NCI-H187 (cell line): ENCODE results near the gene GRID1.
"Not testable (repeated sequence)": the region's sequence is repeated elsewhere in the genome, so short reads cannot be mapped to it uniquely, and the experiment has no call there.

ENCODE experiments used
- DNase-seq, 2 experiments: peaks; one replicate each; lab custom pipeline; 2025; lab: John Stamatoyannopoulos, UW

Gene GRID1

DNA sequence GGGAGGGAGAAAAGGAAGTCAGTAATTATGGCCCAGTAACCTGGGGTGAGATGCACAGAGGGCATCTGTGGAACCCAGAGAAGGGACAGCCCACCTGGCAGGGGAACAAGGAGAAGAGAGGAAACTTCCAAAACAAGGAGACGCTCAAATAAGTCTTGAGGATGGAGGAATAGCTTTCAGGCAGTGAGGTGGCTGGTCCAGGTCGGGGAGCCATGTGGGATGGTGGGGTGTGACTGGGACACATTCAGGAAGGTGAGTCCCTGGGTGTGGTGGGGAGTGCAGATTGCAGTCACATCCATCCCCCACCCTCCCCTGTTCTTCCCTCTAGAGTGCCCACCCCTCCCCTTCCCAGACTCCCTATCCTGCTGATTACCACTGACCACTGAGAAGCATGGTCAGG is 175.4 kb downstream of the GRID1 start:
- DNase-seq, result no peak

DNA sequence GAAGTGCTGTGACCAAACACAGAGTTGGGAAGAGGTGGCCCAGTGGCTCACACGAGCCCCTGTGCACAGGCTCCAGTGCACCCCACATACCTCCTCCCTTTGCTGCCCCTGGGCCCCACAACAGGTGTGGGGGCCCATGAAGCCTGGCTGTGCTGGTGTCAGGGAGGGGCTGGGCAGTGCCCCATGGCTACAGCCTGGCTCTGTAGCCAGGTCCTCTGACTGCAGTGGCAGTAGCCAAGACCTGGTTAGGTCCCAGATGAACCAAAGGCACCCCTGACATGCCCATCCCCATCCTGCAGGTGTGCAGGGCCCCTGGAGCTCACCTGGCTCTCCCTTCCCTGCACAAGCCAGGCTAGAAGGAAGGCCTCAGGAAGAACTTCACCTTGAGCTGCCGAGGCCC is 176.3 kb downstream of the GRID1 start:
- no peak for DNase-seq

DNA sequence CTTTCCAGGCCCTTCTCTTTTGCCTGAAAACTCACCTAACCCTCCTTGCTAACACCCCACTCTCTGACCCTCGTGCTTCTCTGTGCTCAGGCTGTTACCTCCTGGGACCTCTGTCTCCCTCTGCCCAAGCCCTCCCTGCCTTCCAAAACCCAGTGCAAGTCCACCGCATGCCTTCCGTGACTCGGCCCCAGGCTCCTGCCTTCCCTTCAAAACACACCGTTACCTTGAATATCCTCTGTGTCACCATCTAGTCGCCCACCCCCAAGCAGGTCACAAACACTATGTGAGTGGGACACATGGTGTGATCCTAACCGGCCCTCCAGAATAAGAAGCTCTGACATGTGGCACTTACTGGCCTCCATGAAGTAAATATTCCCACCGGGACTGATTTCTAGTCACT is 176.7 kb downstream of the GRID1 start:
- DNase-seq, result no peak

DNA sequence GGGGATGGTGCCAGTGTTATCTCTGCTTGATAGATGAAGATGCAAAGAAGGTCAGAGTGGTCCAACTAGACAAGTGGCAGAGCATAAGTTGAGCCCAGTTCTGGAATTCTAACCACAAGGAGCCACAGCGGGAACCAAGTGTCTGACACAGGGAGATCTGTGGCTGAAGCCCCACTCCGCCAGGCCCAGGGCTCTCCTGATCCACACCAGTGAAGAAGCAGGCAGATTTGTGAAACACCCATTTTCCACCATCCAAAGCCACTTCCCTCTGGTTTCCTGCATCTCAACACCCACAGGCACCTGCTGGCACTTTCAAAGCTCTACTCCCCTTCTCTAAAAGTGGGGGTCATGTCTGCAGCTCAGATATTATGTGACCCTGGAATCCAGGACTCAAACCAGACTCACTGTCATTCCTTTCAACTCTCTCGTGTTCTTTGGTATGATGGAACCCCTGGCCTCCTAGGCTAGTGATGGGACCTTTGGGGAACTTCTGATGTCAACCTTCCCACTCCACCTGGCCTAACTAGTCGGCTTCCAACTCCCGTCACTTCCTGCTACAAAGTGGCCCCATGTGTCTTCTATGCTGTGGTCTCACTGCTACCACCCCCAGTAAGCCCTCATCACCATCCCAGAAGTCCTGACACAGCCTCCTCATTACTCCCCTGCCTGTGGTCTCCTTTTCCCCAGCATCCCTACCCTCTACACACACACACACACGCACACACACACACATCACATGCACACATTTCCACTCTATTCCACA is 177.6 kb downstream of the GRID1 start:
- DNase-seq, result no peak

DNA sequence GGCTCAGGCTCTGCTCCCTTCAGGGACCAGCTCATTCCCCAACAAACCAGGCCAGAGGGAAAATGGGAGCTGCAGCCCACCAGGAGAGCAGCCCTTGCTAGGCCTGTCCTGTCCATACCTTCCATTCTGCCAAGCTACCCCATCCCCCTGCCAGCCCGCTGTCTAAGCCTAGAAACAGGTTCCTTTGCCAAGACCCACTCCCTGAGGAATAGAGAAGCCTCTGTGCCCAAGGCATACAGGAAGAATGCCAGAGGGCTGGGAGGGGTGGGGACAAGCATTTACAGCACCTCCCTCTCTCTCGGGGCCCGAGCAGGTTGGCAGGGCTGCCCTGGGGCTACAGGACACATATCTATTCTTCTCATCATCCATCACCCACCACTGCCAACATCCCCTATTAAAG is 178.3 kb downstream of the GRID1 start:
- no peak for DNase-seq

DNA sequence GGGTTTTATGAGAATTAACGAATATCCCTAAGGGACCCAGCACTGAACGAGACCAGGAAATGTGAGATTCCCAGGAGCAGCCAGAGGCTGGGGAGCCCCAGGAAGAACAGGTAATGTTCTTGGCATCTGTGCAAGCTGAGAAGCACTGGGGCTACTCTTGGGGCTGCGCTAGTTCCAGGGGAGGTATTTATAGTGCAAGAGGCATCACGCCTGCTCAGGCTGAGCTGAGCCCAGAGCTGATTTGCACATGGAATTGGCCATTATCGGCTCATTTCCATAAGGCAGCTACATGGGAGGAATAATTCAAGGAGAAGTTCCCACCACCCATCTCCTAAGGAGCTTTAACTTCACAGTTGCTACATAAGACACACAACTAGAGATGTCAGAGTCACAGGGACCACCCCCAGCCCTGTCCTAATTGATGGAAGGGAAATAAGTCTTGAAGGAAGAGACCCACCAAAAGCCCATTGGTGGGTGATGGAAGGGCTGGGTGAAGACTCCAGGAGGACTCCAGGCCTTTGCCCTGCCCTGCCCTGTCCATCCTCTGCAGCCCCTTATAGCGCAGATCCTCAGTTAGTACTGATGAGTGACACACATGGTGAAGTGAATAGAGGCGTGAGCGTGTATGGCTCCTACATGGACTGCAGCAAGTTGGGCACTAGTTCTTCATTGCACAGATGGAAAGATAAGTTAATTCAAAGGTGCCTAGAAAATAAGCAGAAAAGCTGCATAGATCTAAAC is 178.9 kb downstream of the GRID1 start:
- DNase-seq, result no peak

DNA sequence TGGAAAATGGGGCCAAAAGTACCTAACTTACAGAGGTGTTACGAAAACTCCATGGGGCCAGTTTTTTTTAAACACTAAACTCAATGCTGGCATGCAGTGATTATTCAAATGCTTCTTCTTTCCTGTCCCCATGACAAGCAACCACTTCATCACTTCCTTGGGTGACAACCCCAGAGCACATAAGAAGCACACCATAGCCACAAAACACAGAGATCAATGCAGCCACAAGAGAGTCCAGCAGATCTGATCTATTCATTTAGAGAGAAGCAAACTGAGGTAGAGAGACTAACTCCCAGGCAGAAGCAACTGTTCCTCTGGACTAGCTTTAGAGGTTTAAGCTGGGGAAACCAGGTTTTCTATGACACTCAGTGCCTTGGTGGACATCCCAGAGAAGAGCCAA is 180.0 kb downstream of the GRID1 start:
- DNase-seq, result no peak

DNA sequence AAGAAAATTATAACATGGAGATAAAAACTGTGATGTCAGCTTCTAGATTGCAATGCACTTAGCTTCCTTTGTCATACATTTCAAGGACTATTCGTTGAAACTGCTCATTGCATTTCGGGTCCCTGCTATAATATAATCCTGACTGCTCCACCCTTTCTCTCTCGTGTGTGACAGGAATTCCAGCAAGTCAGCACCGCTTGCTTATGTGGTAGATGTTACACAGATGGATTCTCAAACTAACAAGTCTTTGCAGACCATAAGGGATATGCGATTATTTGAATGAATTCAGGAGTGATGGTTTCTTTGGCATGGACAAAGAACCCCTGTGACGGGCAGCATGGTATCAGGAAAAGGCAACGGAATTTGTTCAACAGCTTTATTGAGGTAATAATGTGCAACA is 184.0 kb downstream of the GRID1 start:
- no peak for DNase-seq

DNA sequence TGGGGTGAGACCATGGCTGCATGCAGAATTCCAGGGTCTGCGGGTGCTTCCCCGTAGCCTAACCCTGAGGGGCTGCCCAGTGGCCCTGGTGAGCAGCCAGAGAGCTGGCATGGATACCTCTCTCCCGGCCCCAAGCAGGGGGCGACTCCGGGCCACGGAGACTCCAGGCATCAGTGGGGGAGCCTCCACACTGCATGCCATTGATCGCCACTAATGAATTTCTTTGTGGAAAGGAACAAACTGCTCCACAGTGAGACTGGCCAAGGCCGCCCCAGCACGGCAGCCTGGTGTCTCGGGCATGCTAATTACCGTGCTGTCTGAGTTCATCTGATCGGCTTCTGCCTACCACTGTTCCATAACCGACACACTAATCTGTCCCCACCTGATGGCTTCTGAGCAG is 184.4 kb downstream of the GRID1 start:
- DNase-seq, result no peak

DNA sequence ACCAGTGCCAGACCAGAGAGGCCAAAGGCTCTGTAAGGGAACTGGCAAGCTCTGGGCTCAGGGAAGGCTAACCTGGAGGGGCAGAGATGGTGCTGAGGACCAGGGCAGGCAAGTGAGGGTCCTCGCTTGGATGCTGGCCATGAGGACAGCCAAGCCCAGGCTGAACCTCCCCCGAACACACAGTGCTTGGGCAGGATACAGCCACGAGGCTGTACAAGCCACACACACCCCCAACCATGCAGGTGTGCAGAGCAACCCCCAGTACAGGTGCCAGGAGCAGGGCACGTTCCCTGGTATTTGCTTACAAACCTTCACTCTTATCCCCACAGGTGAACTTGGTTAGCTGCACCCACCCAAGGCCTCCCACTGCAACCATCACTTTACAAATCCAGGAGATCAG is 185.7 kb downstream of the GRID1 start:
- DNase-seq, result no peak

DNA sequence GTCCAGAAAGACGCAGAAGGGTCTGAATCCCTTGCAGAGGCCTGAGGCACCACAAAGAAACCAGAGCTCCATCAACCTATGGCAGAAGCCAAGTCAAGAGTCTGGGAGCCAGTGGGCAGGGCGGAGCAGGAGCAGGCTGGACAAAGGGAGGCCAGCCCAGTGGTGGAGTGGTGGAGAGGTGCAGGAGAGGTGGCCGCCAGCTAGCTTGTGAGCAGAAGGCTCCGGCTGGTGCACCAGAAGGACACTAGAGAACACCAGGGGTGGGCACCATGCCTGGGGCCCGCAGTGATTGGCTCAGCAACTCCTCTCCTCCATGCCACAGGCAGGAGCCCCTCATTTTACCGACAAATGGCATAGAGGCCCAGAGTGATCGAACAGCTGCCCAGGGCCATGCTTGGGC is 186.6 kb downstream of the GRID1 start:
- no peak for DNase-seq

DNA sequence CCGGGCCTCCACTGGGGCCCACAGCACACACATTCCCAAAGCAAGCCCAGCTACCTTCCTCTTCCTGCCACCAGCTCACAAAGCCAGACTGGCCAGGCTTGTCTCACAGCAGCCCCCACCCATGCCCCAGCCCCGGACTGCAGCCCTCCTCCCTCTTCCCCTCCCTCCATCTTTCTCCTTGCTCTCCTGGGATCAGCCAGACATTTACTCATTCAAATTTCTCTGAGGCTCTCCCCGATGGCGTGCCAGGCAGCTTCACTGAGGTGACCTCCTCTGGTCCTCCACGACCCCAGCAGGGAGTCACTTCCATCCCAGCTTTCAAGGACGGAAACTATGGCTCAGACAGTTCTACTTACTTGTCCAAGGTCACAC is 187.5 kb downstream of the GRID1 start:
- no peak for DNase-seq

DNA sequence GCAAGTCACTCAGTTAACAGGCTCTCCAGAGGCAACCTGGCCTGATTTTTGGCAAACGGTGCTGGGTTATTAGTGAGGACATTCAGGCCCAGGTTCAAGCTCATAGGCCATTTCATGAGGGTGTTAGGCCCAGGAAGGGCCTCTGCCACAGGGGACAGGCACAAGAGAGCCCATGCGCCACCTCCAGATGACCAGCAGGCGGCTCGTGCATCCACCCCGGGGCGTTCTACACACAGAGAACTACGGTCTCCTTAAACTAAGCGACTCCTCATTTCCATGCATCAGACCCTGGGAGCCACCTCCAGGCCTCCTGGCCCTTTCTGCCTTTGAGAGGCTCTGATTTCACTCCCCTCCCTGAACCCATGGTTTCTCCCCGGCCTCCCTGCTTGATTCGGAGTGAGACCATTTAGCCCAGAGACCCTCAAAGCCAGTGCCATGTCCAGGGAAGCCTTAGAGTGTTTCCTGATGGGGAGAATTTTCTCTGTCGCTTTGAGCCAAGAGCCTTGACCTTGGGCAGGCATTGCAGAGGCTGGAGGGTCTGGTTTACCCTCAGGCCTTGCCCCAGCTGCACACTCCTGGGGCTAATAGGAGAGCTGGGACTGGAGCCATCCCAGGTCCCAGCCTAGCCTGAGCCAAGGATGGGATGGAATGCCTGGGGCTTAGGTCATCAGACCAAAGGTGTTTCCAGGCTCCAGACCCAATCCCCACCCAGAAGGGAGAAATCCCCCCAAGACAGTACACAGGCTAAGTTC is 188.0 kb downstream of the GRID1 start:
- no peak for DNase-seq

DNA sequence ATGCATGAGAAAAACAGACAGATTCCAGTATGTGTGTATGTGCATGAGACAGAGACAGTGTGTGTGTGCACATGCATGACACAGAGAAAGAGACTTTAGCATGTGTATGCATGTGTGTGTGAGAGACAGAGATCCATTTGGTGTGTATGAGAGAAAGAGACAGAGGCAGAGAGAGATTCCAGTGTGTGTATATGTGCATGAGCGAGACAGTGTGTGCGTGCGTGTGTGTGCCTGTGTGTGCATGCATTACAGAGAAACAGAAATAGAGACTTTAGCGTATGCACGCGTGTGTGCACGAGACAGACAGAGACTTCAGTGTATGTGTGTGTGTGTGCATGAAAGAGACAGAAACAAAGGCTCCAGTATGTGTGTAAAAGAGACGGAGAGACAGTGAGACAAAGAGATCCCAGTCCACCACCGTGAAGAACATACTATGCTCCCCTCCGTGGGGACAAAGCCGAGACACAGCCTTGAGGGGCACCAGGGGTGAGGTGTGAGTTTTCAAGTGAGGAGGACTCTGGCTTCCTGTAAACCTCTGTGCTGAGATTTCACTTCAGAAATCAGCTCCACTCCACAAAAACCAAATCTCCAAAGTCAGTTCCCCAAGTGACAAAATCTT is 188.9 kb downstream of the GRID1 start:
- DNase-seq, result no peak

DNA sequence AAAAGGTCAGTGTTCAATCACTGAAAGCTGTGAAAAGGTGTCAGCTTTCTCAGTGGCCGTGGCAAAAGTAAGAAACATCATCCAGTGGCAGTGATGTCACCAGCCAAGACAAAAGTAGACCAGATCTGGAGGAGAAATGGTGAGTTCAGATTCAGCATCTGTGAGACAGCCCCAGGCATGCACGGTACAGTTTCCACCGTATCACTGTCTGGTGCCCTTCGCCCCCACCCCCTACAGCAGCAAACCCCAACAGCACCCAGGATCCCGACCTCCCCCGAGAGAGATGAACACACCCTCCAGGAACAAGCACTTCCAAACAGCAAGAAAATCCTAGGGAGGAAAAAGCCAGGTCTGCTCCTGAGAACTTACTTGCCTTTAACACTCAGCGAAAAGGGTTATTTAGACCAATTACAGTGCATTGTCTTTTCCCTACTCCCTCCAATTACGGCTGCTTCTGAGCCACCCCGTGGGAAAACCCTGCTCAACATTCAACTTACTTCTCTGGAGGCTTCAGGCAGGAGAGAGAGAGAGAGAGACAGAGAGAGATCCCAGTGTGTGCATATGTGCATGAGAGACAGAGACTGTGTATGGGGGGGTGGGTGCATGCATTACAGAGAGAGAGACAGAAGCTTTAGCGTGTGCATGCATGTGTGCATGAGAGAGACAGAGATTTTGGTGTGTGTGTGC is 189.6 kb downstream of the GRID1 start:
- DNase-seq, result no peak

DNA sequence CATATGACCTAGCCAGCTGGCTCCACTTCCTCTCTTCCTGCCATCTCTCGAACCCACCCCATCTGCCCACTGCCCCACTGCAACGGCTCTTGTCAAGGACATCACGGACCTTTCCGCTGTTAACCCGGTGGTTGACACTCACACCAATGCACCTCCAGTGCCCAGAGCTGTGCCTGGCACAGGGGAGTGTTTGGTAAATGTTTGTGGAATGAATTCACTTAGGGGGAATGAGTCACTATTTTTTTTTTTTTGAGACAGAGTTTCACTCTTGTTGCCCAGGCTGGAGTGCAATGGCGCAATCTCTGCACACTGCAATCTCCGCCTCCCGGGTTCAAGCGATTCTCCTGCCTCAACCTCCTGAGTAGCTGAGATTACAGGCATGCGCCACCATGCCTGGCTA is 191.1 kb downstream of the GRID1 start:
- not testable (repeated sequence) for DNase-seq

DNA sequence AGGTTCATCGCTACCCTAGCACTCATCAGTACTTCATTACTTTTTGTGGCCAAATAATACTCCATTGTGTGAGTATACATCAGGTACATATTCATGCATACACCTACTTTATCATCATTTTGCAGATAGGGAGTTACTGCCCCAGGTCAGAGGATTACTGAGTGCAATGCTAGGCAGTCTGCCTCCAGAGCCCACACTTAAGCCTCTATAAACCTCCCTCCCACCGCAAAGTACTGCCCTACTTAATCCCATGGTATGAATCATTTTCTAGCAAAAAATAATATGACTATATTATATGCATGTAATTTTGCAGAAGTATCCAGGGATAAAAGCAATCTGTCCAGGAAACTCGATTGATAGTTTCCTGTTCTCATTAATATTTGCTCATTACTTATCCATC is 194.3 kb downstream of the GRID1 start:
- no peak for DNase-seq

DNA sequence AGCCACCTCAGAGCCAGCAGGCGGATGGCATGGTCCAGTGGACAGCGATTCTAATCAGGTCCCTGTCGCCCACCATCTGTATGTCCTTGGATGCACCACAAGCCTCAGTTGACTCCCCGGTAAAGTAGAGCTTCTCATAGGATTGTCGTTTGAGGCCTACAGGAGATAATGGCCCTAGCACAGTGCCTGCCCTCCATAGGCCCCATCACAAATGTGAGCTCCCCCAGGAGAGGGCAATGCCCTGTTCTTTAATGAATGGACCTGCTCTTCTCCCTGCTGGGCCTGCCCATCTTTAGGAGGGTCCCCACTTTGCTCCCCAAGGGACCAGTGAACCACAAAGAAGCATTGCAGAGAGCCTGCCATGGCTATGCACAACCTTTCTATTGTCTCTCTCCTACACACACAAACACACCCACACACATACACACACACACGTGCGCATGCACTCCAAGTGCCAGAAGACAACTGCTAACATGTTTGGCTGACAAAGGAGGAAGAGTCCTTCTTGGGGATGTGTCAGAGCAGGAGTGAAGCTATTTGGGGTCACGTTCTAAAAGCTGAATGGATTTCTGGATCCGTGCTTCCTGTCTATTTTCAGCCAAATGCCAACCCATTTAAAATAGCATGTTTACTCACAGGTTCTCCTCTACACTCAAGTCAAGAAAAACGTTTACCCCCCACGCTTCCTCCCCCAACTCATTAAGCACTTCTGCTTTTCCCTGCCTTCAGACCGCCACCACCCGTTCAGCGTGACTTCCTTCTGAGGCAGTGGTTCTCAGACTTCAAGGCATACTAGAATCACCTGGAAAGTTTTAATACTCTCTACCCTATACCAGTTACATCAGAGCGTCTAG is 196.1 kb downstream of the GRID1 start:
- DNase-seq, result no peak

DNA sequence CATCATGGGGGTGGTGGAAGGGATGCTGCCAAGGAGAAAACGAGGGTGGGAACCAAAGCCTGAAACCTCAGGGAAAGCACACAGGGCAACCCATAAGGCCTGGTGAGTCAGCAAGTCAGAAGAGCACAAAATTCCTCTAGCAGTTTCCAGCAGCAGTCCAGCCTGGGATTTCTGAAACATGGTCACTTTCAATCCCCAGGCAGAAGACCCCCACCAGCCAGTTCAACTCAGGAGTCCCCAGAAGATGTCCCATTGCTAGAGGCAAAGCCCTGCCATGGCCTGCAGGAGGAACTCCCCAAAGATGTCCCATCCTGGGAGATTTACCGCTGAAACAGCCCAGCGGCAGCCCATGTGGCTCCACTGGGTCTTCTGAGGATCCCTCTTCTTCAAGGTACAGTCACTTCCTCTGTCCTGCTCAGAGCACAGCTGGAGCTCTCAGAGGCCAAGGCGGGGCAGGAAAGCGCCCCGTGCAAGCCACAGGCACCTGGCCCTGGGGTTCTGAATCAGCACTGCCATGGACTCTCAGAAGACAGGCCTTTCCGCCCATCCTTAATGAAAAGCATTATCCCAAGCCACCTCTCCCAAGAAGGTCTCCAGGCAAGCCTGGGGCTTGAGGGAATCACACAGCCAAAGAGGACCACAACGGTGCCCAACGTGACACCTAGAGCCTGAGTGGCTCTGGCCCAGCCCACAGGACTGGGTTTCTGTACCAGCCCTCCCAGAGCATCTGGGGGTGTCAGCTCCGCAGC is 196.9 kb downstream of the GRID1 start:
- no peak for DNase-seq

DNA sequence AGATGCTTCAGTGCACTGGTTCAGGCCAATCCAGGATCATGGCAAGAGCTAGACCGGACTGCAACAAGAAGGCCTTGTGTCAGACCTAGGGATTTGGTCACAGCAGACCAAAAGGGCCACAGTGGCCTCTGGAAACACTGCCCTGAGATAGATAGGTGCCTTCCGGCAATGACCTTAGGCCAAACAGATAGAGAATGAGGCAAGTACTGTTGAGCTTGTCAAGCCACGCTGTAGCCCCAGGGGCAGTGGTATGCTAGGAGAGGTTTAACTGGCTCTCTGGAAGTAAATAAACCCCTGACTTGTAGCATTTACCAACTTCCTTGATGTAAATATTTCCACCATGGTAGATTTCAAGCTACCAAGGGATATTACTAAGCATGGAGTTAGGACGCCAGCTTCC is 197.5 kb downstream of the GRID1 start:
- DNase-seq, result no peak
